ENCODE data around the gene TENT4B.
A peak's percentile ranks its signal among the peaks of the same experiment; 100 is the strongest.

Gene TENT4B

DNA sequence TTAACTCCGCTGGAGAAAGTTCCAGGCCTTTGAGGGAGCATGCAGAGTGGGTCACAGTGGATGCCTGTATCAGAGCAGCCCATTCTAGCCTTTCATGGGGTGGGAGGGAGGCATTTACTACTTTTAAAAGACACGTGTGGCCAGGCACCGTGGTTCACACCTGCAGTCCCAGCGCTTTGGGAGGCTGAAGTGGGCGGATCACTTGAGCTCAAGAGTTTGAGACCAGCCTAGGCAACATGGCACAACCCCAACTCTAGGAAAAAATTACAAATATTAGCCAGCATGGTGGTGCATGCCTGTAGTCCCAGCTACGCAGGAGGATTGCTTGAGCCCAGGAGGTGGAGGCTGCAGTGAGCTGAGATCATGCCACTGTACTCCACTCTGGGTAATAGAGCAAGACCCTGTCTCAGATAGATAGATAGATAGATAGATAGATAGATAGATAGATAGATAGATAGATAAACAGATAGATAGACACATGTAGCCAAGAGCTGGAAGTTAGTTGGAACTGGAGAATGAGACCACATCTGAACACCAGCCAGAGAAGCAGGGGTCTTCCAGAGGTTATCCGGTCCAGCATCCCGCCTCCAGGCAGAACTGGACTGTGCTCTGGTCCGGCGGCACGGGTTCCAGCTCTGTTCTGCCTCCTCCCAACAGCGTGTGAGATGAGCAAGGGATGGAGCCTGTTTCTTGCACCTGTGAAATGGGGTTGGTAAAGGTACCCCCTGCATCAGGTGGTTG is 116.8 kb downstream of the TENT4B start:
- no peak overlapping the region for H3K4me3 ChIP-seq (ENCODE audit: low read depth in 1 of 2, low read length in 2 of 2)
- H3K9ac ChIP-seq (ENCODE audit: low read depth in 1 of 2, low read length in 2 of 2) = no peak overlapping the region
- no peak overlapping the region for H3K27ac ChIP-seq (ENCODE audit: low read depth, low read length)
- peaks cover 21 to 31% of the 10 kb centered on the region in 2 donors for H3K4me1 ChIP-seq (ENCODE audit: control insufficient read depth in 1 of 2, insufficient read depth in 2 of 2, low read length in 2 of 2)
- no peaks in the 10 kb centered on the region for H3K9me3 ChIP-seq (ENCODE audit: control insufficient read depth in 1 of 2, low read length in 2 of 2)
- no peaks in the 10 kb centered on the region for H3K27me3 ChIP-seq (ENCODE audit: control insufficient read depth in 1 of 2, insufficient read depth in 2 of 2, low read length in 2 of 2)
- H3K36me3 ChIP-seq (ENCODE audit: control insufficient read depth in 1 of 2, insufficient read depth in 2 of 2, low read length in 2 of 2) = no peaks in the 10 kb centered on the region

DNA sequence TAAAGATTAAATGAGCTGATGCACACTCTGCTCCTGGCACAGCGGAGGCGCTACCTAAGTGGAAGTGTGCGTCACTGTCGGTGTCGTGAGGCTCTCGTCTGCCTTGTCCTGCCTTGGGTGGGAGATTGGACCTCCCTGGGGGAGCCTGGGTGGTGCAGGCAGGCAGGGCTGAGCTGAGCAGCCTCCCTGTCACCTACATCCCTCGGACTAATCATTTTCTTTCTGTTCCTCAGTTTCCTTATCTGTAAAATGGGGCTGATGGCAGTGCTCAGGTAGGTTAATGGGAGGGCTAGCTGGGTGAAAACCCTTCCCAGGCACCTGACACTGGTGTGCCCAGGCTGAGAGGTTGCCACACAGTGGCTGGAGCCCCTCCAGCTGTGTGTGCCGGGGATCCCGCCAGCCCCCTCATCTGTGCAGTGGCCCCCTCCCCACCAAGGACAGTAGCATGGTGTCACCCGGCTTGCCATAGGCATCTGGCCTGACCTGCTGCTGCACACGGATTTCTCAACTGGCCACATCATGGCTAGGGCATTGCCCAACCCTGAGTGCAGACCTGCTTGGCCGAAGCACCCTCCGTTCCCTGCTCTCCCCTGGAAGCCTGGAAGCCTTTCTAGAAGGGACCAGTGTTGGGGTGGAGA is 117.5 kb downstream of the TENT4B start:
- H3K4me3 ChIP-seq (ENCODE audit: low read depth in 1 of 2, low read length in 2 of 2) = no peak overlapping the region
- no peaks in the 10 kb centered on the region for H3K27me3 ChIP-seq (ENCODE audit: control insufficient read depth in 1 of 2, insufficient read depth in 2 of 2, low read length in 2 of 2)
- no peaks in the 10 kb centered on the region for H3K9me3 ChIP-seq (ENCODE audit: control insufficient read depth in 1 of 2, low read length in 2 of 2)
- no peaks in the 10 kb centered on the region for H3K36me3 ChIP-seq (ENCODE audit: control insufficient read depth in 1 of 2, insufficient read depth in 2 of 2, low read length in 2 of 2)
- no peak overlapping the region for H3K9ac ChIP-seq (ENCODE audit: low read depth in 1 of 2, low read length in 2 of 2)
- peaks cover 22 to 36% of the 10 kb centered on the region in 2 donors for H3K4me1 ChIP-seq (ENCODE audit: control insufficient read depth in 1 of 2, insufficient read depth in 2 of 2, low read length in 2 of 2)
- no peak overlapping the region for H3K27ac ChIP-seq (ENCODE audit: low read depth, low read length)

DNA sequence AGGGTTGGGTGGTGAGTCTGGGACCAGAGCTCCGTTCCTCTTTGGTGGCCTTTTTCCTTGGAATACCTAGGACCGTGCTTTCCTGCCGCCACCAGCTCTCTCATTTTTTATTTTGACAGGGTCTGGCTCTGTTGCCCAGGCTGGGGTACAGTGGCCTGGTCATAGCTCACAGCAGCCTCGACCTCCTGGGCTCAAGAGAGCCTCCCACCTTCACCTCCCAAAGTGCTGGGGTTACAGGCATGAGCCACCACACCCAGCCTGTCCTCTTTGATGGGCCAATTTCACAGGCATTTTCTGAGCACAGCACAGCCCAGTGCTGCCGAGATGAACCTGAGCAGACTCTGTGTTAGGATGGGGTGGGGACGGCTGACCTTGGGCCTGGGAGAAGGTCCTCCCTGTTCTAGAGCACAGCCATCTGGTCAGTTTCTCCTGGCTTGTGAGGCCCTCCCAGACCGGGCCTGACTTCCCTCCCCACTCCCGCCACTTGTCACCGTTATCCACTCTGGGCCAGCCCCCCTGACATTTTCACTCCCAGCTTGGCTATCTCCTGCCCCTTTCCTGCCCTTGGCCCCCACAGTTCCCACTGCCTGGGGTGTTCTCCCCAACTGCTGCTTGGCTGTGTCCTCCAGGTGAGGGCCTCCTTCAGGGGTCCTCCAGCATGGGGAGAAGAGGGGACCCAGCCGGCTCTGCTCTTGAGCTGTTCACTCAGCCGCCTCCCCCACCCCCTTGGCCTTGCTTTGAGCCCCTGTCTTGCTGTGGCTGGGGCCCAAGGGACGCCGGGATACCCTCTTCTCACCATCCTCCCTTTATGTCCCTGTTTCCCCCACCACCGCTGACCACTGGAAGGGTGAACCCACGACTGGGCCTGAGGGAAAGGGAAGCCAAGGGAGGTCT is 118.3 kb downstream of the TENT4B start:
- Histone ChIP-seq H3K4me3 (ENCODE audit: low read depth in 1 of 2, low read length in 2 of 2) (no peak overlapping the region), H3K36me3 (ENCODE audit: control insufficient read depth in 1 of 2, insufficient read depth in 2 of 2, low read length in 2 of 2) (no peaks in the 10 kb centered on the region), H3K9me3 (ENCODE audit: control insufficient read depth in 1 of 2, low read length in 2 of 2) (no peaks in the 10 kb centered on the region), H3K4me1 (ENCODE audit: control insufficient read depth in 1 of 2, insufficient read depth in 2 of 2, low read length in 2 of 2) (peaks cover 18 to 35% of the 10 kb centered on the region in 2 donors), H3K9ac (ENCODE audit: low read depth in 1 of 2, low read length in 2 of 2) (no peak overlapping the region), H3K27ac (ENCODE audit: low read depth, low read length) (no peak overlapping the region), H3K27me3 (ENCODE audit: control insufficient read depth in 1 of 2, insufficient read depth in 2 of 2, low read length in 2 of 2) (no peaks in the 10 kb centered on the region)

DNA sequence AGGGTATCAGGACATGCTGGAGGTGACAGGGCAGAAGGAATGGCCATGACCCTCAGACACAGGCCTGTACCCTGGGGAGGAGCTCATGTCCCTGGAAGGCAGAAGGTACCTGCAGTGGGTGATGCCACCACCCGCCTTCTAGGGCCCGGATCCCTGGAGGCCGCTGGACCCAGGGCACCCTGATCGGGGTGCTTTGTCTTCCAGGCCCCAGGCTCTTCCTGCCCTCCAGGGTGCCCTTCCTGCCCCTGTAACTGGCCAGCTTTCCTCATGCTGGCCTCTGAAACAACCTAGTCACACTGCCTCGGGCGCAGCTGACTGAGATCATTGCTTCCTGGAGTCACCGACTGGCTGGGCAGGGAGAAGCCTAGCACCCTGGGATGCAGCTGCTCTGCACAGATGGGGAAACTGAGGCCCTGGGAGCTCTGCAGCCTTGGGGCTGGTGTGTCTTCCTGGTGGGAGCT is 119.0 kb downstream of the TENT4B start:
- Histone ChIP-seq H3K9me3 (ENCODE audit: control insufficient read depth in 1 of 2, low read length in 2 of 2) (no peaks in the 10 kb centered on the region), H3K27ac (ENCODE audit: low read depth, low read length) (no peak overlapping the region), H3K27me3 (ENCODE audit: control insufficient read depth in 1 of 2, insufficient read depth in 2 of 2, low read length in 2 of 2) (no peaks in the 10 kb centered on the region), H3K9ac (ENCODE audit: low read depth in 1 of 2, low read length in 2 of 2) (no peak overlapping the region), H3K4me3 (ENCODE audit: low read depth in 1 of 2, low read length in 2 of 2) (no peak overlapping the region), H3K4me1 (ENCODE audit: control insufficient read depth in 1 of 2, insufficient read depth in 2 of 2, low read length in 2 of 2) (peaks cover 11 to 29% of the 10 kb centered on the region in 2 donors), H3K36me3 (ENCODE audit: control insufficient read depth in 1 of 2, insufficient read depth in 2 of 2, low read length in 2 of 2) (no peaks in the 10 kb centered on the region)

DNA sequence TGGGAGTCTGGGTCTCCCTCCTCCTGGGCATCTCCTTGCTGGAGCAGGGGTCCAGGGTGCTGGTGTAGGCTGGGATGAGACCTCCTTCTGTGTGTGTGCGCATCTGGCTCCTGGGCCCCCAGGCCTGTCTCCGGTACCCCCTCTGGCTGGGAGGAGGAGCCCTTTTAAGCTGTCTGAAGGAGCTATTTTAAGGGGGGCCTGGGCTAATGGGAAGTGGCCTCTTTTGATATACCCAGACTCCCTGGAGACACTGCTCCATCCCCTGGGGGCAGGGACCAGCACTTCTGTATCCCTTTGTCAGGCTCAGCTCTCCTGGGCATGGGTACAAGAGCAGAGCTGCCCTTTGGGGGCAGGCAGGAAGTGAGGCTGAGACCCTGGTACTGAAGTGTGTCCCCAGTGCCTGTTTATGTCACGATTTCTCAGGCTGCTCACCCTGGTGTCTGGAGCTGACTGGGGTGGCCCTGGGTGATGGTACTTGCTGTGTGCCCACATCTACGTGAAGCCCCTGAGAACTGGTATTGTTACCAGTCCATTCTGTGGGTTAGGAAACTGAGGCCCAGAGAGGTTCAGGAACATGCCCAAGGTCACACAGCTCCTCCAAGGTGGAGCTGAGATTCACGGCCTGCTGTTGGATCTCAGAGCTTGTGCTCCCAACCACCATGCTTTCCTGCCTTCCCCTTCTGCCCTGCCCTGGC is 119.7 kb downstream of the TENT4B start:
- no peaks in the 10 kb centered on the region for H3K27me3 ChIP-seq (ENCODE audit: control insufficient read depth in 1 of 2, insufficient read depth in 2 of 2, low read length in 2 of 2)
- no peak overlapping the region for H3K4me3 ChIP-seq (ENCODE audit: low read depth in 1 of 2, low read length in 2 of 2)
- H3K36me3 ChIP-seq (ENCODE audit: control insufficient read depth in 1 of 2, insufficient read depth in 2 of 2, low read length in 2 of 2) = no peaks in the 10 kb centered on the region
- no peak overlapping the region for H3K9ac ChIP-seq (ENCODE audit: low read depth in 1 of 2, low read length in 2 of 2)
- H3K27ac ChIP-seq (ENCODE audit: low read depth, low read length) = no peak overlapping the region
- no peaks in the 10 kb centered on the region for H3K9me3 ChIP-seq (ENCODE audit: control insufficient read depth in 1 of 2, low read length in 2 of 2)
- H3K4me1 ChIP-seq (ENCODE audit: control insufficient read depth in 1 of 2, insufficient read depth in 2 of 2, low read length in 2 of 2) = peaks cover 11 to 29% of the 10 kb centered on the region in 2 donors

DNA sequence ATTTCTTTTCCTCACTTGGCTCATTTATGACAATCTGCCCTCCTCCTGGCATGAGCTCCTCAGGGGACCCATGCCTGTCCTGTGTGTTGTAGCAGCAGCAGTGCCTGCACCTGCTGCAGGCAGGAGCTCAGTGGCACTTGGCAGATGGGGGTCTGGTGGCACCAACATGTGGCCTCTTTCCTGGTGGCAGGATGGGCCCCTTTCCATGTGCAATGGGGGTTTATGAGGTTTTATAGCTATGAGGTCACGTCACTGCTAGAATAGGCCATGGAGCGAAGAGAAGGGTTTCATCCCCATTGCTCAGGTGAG is 120.2 kb downstream of the TENT4B start:
- Histone ChIP-seq H3K4me3 (ENCODE audit: low read depth in 1 of 2, low read length in 2 of 2) (no peak overlapping the region), H3K27ac (ENCODE audit: low read depth, low read length) (no peak overlapping the region), H3K9me3 (ENCODE audit: control insufficient read depth in 1 of 2, low read length in 2 of 2) (peaks cover 0 to 2% of the 10 kb centered on the region in 2 donors), H3K27me3 (ENCODE audit: control insufficient read depth in 1 of 2, insufficient read depth in 2 of 2, low read length in 2 of 2) (no peaks in the 10 kb centered on the region), H3K36me3 (ENCODE audit: control insufficient read depth in 1 of 2, insufficient read depth in 2 of 2, low read length in 2 of 2) (no peaks in the 10 kb centered on the region), H3K4me1 (ENCODE audit: control insufficient read depth in 1 of 2, insufficient read depth in 2 of 2, low read length in 2 of 2) (peaks cover 11 to 29% of the 10 kb centered on the region in 2 donors), H3K9ac (ENCODE audit: low read depth in 1 of 2, low read length in 2 of 2) (no peak overlapping the region)

DNA sequence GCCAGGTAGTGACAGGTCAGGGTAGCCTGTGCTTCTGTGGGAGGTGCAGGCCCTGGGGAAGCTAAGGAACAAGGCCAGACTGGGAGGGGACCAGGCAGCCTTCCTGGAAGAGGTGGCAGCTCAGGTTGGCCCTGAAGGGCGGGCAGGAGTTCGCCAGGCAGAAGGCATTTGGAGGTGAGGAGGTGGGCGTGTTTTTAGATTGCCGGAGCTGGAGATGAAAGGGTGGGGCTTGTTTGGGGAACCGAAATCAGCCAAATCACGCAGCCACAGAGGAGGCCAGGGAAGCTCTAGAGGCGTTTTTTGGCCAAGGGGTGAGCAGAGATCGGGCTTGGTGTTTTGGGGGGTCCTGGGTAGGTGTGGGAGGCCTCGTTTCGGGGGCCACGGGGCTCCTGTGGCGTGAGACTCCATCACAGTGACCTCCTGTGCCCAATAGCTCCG is 120.8 kb downstream of the TENT4B start:
- H3K27ac ChIP-seq (ENCODE audit: low read depth, low read length) = peak overlapping the region; percentile 63

DNA sequence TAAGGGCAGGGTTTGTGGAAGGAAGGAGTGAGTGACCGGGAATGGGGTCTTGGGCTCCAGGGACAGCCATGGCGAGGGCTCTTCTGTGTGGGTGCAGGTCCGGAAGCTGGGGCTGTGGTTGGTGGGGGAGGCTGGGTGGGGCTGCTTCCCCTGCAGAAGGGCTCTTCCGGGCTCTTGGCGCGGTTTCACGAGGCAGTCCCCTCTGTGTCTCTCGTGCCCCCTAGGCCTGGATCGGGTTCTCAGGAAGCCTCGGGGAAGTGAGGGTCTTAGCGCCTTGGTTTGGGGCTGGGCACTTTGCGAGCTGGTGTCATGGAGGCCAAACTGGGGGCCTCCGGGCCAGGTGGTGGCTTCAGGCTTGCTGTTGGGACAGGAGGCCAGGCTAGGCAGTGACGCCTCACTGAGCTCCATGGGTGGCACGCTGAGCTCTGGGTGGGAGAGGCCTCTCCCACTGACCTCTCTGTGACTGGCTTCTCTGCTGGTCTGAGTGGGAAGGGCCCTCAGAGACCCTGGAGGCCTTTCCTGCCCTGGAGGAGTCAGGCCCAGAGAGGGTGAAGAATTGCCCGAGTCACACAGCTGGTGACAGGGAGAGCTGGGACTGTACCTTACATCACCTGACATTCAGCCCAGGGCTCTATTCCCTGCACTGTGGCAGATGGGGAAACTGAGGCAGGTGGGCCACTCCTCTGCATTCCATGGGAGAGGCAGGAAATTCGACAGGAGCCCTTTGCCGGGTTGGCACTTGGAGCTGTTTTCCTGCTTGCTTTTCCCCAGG is 121.4 kb downstream of the TENT4B start:
- H3K36me3 ChIP-seq (ENCODE audit: control insufficient read depth in 1 of 2, insufficient read depth in 2 of 2, low read length in 2 of 2) = no peaks in the 10 kb centered on the region
- peak overlapping the region; percentile 63 for H3K27ac ChIP-seq (ENCODE audit: low read depth, low read length)
- H3K27me3 ChIP-seq (ENCODE audit: control insufficient read depth in 1 of 2, insufficient read depth in 2 of 2, low read length in 2 of 2) = no peaks in the 10 kb centered on the region
- H3K9ac ChIP-seq (ENCODE audit: low read depth in 1 of 2, low read length in 2 of 2) = peak overlapping the region; percentile 35 to 76
- H3K4me1 ChIP-seq (ENCODE audit: control insufficient read depth in 1 of 2, insufficient read depth in 2 of 2, low read length in 2 of 2) = peaks cover 11 to 36% of the 10 kb centered on the region in 2 donors
- H3K4me3 ChIP-seq (ENCODE audit: low read depth in 1 of 2, low read length in 2 of 2) = peak overlapping the region; percentile 42 to 61
- peaks cover 0 to 3% of the 10 kb centered on the region in 2 donors for H3K9me3 ChIP-seq (ENCODE audit: control insufficient read depth in 1 of 2, low read length in 2 of 2)

More for the DNA sequence above, 120.8 kb downstream of the TENT4B start:
- Histone ChIP-seq H3K36me3 (ENCODE audit: control insufficient read depth in 1 of 2, insufficient read depth in 2 of 2, low read length in 2 of 2) (no peaks in the 10 kb centered on the region), H3K4me1 (ENCODE audit: control insufficient read depth in 1 of 2, insufficient read depth in 2 of 2, low read length in 2 of 2) (peaks cover 11 to 30% of the 10 kb centered on the region in 2 donors), H3K9me3 (ENCODE audit: control insufficient read depth in 1 of 2, low read length in 2 of 2) (peaks cover 0 to 3% of the 10 kb centered on the region in 2 donors), H3K4me3 (ENCODE audit: low read depth in 1 of 2, low read length in 2 of 2) (peak overlapping the region in 1 of 2 donors; percentile 58), H3K9ac (ENCODE audit: low read depth in 1 of 2, low read length in 2 of 2) (peak overlapping the region; percentile 20 to 34), H3K27me3 (ENCODE audit: control insufficient read depth in 1 of 2, insufficient read depth in 2 of 2, low read length in 2 of 2) (no peaks in the 10 kb centered on the region)

DNA sequence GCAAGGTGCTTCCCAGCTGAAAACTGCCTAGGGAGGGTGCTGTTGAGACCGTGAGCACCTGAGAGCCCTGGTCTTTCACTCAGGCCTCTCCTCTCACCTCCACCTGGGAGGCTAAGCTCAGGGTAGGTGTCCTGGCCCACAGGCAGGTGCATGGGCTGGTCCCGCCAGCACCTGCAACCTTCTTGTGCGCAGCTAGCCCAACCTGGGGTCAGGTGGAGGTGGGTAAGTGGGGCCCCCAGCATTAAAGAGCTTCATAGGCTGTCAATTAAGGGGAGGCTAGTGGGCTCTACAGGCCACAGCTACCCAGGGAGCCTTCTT is 122.0 kb downstream of the TENT4B start:
- peak overlapping the region; percentile 42 to 61 for H3K4me3 ChIP-seq (ENCODE audit: low read depth in 1 of 2, low read length in 2 of 2)
- no peaks in the 10 kb centered on the region for H3K27me3 ChIP-seq (ENCODE audit: control insufficient read depth in 1 of 2, insufficient read depth in 2 of 2, low read length in 2 of 2)
- H3K4me1 ChIP-seq (ENCODE audit: control insufficient read depth in 1 of 2, insufficient read depth in 2 of 2, low read length in 2 of 2) = peaks cover 11 to 37% of the 10 kb centered on the region in 2 donors
- H3K27ac ChIP-seq (ENCODE audit: low read depth, low read length) = no peak overlapping the region
- peak overlapping the region; percentile 35 to 76 for H3K9ac ChIP-seq (ENCODE audit: low read depth in 1 of 2, low read length in 2 of 2)
- H3K9me3 ChIP-seq (ENCODE audit: control insufficient read depth in 1 of 2, low read length in 2 of 2) = peaks cover 0 to 3% of the 10 kb centered on the region in 2 donors
- H3K36me3 ChIP-seq (ENCODE audit: control insufficient read depth in 1 of 2, insufficient read depth in 2 of 2, low read length in 2 of 2) = no peaks in the 10 kb centered on the region

All from duodenal mucosa (tissue), 2 donors.